Measurements from ENCODE around the gene PEDS1. TPM values are rescaled to one million over a fixed set of nuclear protein-coding genes. Genes with fewer than 3 reads are reported as not detected.

Gene PEDS1
- total and polyA plus RNA-seq, 2 of the 13 experiments (the other 11 are each of a cell fraction or from before 2014, with no cell fraction given), result 30.5 to 93.9 TPM

DNA sequence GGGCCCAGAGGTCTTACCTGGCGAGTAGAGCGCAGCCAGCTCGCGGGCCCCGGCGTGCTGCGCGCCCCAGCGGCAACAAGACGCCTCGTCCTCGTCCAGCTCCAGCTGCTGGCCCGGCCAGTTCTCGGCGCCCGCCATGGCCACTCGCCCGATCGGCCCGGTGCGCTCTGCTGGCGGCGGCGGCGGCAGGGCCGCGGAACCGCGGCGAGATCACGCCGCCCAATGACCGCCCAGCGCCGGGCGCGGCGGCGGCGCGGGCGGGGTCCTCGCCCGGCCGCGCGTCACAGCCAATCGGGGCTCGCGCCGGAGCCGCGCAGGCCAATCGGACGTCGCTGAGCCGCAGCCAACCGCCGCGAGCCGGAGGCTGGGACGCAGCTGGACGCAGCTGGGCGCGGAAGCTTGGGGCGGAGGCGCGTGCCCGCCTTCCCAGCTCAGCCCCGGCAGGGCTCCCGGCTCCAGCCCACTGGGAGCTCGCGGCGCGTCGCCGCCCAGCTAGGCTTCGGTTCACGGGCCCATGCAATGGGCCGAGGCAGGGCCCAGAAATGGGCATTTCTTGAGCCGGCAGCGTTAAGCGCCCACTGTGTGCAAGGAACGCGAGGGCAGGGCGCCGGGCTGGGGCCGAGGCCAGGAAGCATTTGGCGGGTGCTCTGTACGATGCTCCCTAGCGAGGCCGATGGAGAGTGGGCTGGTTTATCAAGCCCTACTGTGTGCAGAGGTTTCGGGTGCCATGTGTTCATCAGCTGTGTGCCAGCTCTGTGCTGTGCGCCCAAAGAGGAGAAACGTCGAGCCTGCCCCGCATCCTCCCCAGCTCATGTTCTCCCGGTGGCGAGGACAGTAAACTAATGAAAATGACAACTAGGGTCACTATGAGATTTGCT is at the start of gene PEDS1 (continued):
- TF ChIP-seq IKZF5 (CRISPR knock-in tag; IDR thresholded peaks at IDR 0.05), result peak; percentile 75
- TF ChIP-seq SNRNP70 (IDR thresholded peaks at IDR 0.05; ENCODE audit: low read depth, low read length), result no peak
- TF ChIP-seq POLR2G (IDR thresholded peaks at IDR 0.05; ENCODE audit: low read depth, low read length), result peak; percentile 95
- peak; percentile 80; the same call in 1 of the 2 replicates for TF ChIP-seq ZBTB44 (CRISPR knock-in tag; IDR thresholded peaks at IDR 0.05)
- TF ChIP-seq NFE2L1 (CRISPR knock-in tag; IDR thresholded peaks at IDR 0.05; ENCODE audit: borderline replicate concordance), result peak; percentile 96
- peak in 1 of 2 experiments; percentile 35; a peak in 1 of 4 replicates for TF ChIP-seq MAFK (conservative IDR thresholded peaks at IDR 0.05 in 1 of 2, IDR thresholded peaks at IDR 0.05 in 1 of 2; ENCODE audit: low read length in 2 of 2)
- TF ChIP-seq ZSCAN9 (CRISPR knock-in tag; IDR thresholded peaks at IDR 0.05; ENCODE audit: borderline replicate concordance), result peak; percentile 95; the same call in 1 of the 2 replicates
- TF ChIP-seq ZNF883 (CRISPR knock-in tag; IDR thresholded peaks at IDR 0.05; ENCODE audit: not compliant biosample characterization), result peak; percentile 99
- TF ChIP-seq PAXIP1 (CRISPR knock-in tag; conservative IDR thresholded peaks at IDR 0.05), result peak; percentile 44; the same call in 1 of the 2 replicates
- TF ChIP-seq CSRNP1 (CRISPR knock-in tag; IDR thresholded peaks at IDR 0.05), result peak; percentile 99
- no peak for TF ChIP-seq TCF12 (IDR thresholded peaks at IDR 0.05)
- peak; percentile 84; the same call in 1 of the 2 replicates for TF ChIP-seq TCF12 (CRISPR knock-in tag; IDR thresholded peaks at IDR 0.05)
- no peak for TF ChIP-seq ZNF10 (CRISPR knock-in tag; IDR thresholded peaks at IDR 0.05; ENCODE audit: borderline replicate concordance, low read depth)
- no peak for TF ChIP-seq MTA3 (CRISPR knock-in tag; IDR thresholded peaks at IDR 0.05)
- no peak for TF ChIP-seq RBM22 (optimal IDR thresholded peaks at IDR 0.05; ENCODE audit: low read length)
- TF ChIP-seq ETV6 (CRISPR knock-in tag; conservative IDR thresholded peaks at IDR 0.05), result peak; percentile 26
- TF ChIP-seq PHF20 (CRISPR knock-in tag; IDR thresholded peaks at IDR 0.05), result peak; percentile 83
- peak; percentile 41 for TF ChIP-seq FOSL2 (CRISPR knock-in tag; IDR thresholded peaks at IDR 0.05)

Measured in HepG2 (cell line).